GM06990 (cell line): ENCODE measurements around the gene PCDHB4.
A peak's percentile ranks its signal among the peaks of the same experiment; 100 is the strongest.
"Not testable (repeated sequence)": the region's sequence is repeated elsewhere in the genome, so short reads cannot be mapped to it uniquely, and the experiment has no call there.

Experiments
- DNase-seq: peaks from one replicate; pipeline ENCODE4 v3.0.0-alpha.2; 2011; ENCODE audit not compliant: insufficient read length; ENCODE audit errors: extremely low read depth
- H3K27me3 ChIP-seq: replicated peaks from 2 replicates; pipeline ENCODE4 v1.6.0; 2011; ENCODE audit warnings: low read length; ENCODE audit not compliant: control insufficient read depth, insufficient read depth
- H3K36me3 ChIP-seq: 2 replicates; pipeline ENCODE4 v1.5.1; 2011; ENCODE audit warnings: low read length; ENCODE audit not compliant: control insufficient read depth, insufficient read depth
- H3K4me3 ChIP-seq: replicated peaks from 2 replicates; pipeline ENCODE4 v1.5.1; 2011; ENCODE audit warnings: low read depth, mild to moderate bottlenecking, control low read depth, low read length
- CTCF ChIP-seq: IDR thresholded peaks from 2 replicates; pipeline ENCODE4 v1.5.1; 2011; ENCODE audit warnings: low read length, control low read depth, mild to moderate bottlenecking, inconsistent platforms; ENCODE audit not compliant: insufficient read depth, poor library complexity, severe bottlenecking

PCDHB4 gene

GRCh38 chr5:141149812-141150211, 28.2 kb downstream of the PCDHB4 start, which contains the start of gene PCDHB6:
PCDHB6 (plus strand) TSS chr5:141150057; CDS start chr5:141150258, 201 bp downstream.
- no peak within 1 kb of the TSS for H3K4me3 ChIP-seq
- peak; percentile 26 for TF ChIP-seq CTCF
- H3K27me3 ChIP-seq: no peaks in the 10 kb centered on the region
- no peaks in the 10 kb centered on the region for H3K36me3 ChIP-seq
- no peak for DNase-seq

GRCh38 chr5:141150224-141150992, 28.8 kb downstream of the PCDHB4 start:
- Histone ChIP-seq H3K27me3 (no peaks in the 10 kb centered on the region), H3K36me3 (no peaks in the 10 kb centered on the region), H3K4me3 (no peak overlapping the region)
- TF ChIP-seq CTCF: no peak
- no peak for DNase-seq

GRCh38 chr5:141150993-141151325, 29.3 kb downstream of the PCDHB4 start:
- Histone ChIP-seq H3K36me3 (no peaks in the 10 kb centered on the region), H3K27me3 (no peaks in the 10 kb centered on the region), H3K4me3 (no peak overlapping the region)
- TF ChIP-seq CTCF: no peak
- DNase-seq: no peak

GRCh38 chr5:141151632-141152031, 30.0 kb downstream of the PCDHB4 start:
- not testable (repeated sequence) for H3K4me3 ChIP-seq, H3K27me3 ChIP-seq, DNase-seq, H3K36me3 ChIP-seq

- not testable (repeated sequence) for DNase-seq, H3K27me3 ChIP-seq, H3K36me3 ChIP-seq, H3K4me3 ChIP-seq
These were observed 30.5 kb downstream of the PCDHB4 start for GRCh38 chr5:141152096-141152495.

GRCh38 chr5:141155540-141156374, 34.1 kb downstream of the PCDHB4 start:
- no peak for TF ChIP-seq CTCF
- DNase-seq: no peak
- no peak overlapping the region for H3K4me3 ChIP-seq
- H3K36me3 ChIP-seq: no peaks in the 10 kb centered on the region
- H3K27me3 ChIP-seq: no peaks in the 10 kb centered on the region

GRCh38 chr5:141157356-141157755, 35.7 kb downstream of the PCDHB4 start:
- H3K4me3 ChIP-seq, H3K27me3 ChIP-seq, H3K36me3 ChIP-seq, DNase-seq: not testable (repeated sequence)

- H3K4me3 ChIP-seq, H3K27me3 ChIP-seq, DNase-seq, H3K36me3 ChIP-seq: not testable (repeated sequence)
These were observed 36.3 kb downstream of the PCDHB4 start for GRCh38 chr5:141157901-141158300.
